ENCODE data around the gene KRTAP26-1. TPM values are rescaled to one million over a fixed set of nuclear protein-coding genes. Genes with fewer than 3 reads are reported as not detected.

The KRTAP26-1 gene
- not detected for total RNA-seq

- Mint-ChIP-seq H3K4me1 (ENCODE audit: low read depth) (no peaks in the 10 kb centered on the region), H3K27me3 (no peaks in the 10 kb centered on the region), H3K9me3 (no peaks in the 10 kb centered on the region), H3K36me3 (no peaks in the 10 kb centered on the region), H3K4me3 (no peak within 1 kb of the TSS), H3K27ac (no peak within 1 kb of the TSS)
- ChIA-PET POLR2A (no interaction called here), CTCF (no interaction called here)
- intact Hi-C loops (cut with micrococcal nuclease) = no loop called here
- no peak for DNase-seq
Measured at GRCh38 chr21:30320215-30320614, at the start of gene KRTAP26-1. TSS of gene KRTAP26-1 (minus strand) at chr21:30320315. CDS start at chr21:30320035, 280 bp downstream.

GRCh38 chr21:30355906-30356305 lies 35.8 kb upstream of the KRTAP26-1 start:
- H3K27me3 Mint-ChIP-seq = peaks cover 4% of the 10 kb centered on the region
- H3K9me3 Mint-ChIP-seq = no peaks in the 10 kb centered on the region
- ChIA-PET POLR2A (no interaction called here), CTCF (interaction anchor here (0.7 kb wide), 1 partner anchor 15 kb away, joined by 5 read pairs; no protein-coding TSS in a partner anchor)
- DNase-seq = no peak
- H3K4me1 Mint-ChIP-seq (ENCODE audit: low read depth) = no peaks in the 10 kb centered on the region
- no peaks in the 10 kb centered on the region for H3K36me3 Mint-ChIP-seq
- no peak overlapping the region for H3K27ac Mint-ChIP-seq
- no peak overlapping the region for H3K4me3 Mint-ChIP-seq
- intact Hi-C loops (cut with micrococcal nuclease) = no loop called here

- Mint-ChIP-seq H3K36me3 (no peaks in the 10 kb centered on the region), H3K27me3 (peaks cover 4% of the 10 kb centered on the region), H3K27ac (no peak overlapping the region), H3K4me3 (no peak overlapping the region), H3K9me3 (no peaks in the 10 kb centered on the region), H3K4me1 (ENCODE audit: low read depth) (no peaks in the 10 kb centered on the region)
- POLR2A ChIA-PET = no interaction called here
- no peak for DNase-seq
- intact Hi-C loops (cut with micrococcal nuclease) = no loop called here
- CTCF ChIA-PET = no interaction called here
Measured at GRCh38 chr21:30354308-30355005, 34.3 kb upstream of the KRTAP26-1 start.

GRCh38 chr21:30351534-30351933 lies 31.4 kb upstream of the KRTAP26-1 start:
- Mint-ChIP-seq H3K27me3 (peaks cover 4% of the 10 kb centered on the region), H3K36me3 (no peaks in the 10 kb centered on the region), H3K9me3 (no peaks in the 10 kb centered on the region), H3K4me3 (no peak overlapping the region), H3K27ac (no peak overlapping the region), H3K4me1 (ENCODE audit: low read depth) (no peaks in the 10 kb centered on the region)
- ChIA-PET CTCF (no interaction called here), POLR2A (no interaction called here)
- intact Hi-C loops (cut with micrococcal nuclease) = no loop called here
- DNase-seq = no peak

- ChIA-PET CTCF (interaction anchor here (1.1 kb wide), 1 partner anchor 10 kb away, joined by 3 read pairs; no protein-coding TSS in a partner anchor), POLR2A (no interaction called here)
- no peaks in the 10 kb centered on the region for H3K9me3 Mint-ChIP-seq
- no peaks in the 10 kb centered on the region for H3K4me1 Mint-ChIP-seq (ENCODE audit: low read depth)
- no peaks in the 10 kb centered on the region for H3K36me3 Mint-ChIP-seq
- DNase-seq = no peak
- intact Hi-C loops (cut with micrococcal nuclease) = no loop called here
- peaks cover 2% of the 10 kb centered on the region for H3K27me3 Mint-ChIP-seq
- H3K27ac Mint-ChIP-seq = no peak overlapping the region
- no peak overlapping the region for H3K4me3 Mint-ChIP-seq
Measured at GRCh38 chr21:30349572-30349971, 29.5 kb upstream of the KRTAP26-1 start.

- Mint-ChIP-seq H3K4me3 (no peak within 1 kb of the TSS), H3K36me3 (no peaks in the 10 kb centered on the region)
Measured at GRCh38 chr21:30348506-30348905, 28.4 kb upstream of the KRTAP26-1 start, which contains the start of gene KRTAP23-1. TSS of gene KRTAP23-1 (minus strand) at chr21:30348606. CDS start at chr21:30348606, 0 bp downstream.

GRCh38 chr21:30345014-30345413 lies 24.9 kb upstream of the KRTAP26-1 start:
- DNase-seq = no peak
- no peaks in the 10 kb centered on the region for H3K36me3 Mint-ChIP-seq
- intact Hi-C loops (cut with micrococcal nuclease) = no loop called here
- no peaks in the 10 kb centered on the region for H3K4me1 Mint-ChIP-seq (ENCODE audit: low read depth)
- no peak overlapping the region for H3K4me3 Mint-ChIP-seq
- ChIA-PET POLR2A (interaction anchor here (0.6 kb wide), 1 partner anchor 63 kb away, joined by 3 read pairs; no protein-coding TSS in a partner anchor), CTCF (interaction anchor here (1.1 kb wide), 1 partner anchor 89 kb away, joined by 3 read pairs; no protein-coding TSS in a partner anchor)
- H3K27me3 Mint-ChIP-seq = peaks cover 3% of the 10 kb centered on the region
- no peaks in the 10 kb centered on the region for H3K9me3 Mint-ChIP-seq
- H3K27ac Mint-ChIP-seq = no peak overlapping the region

More at GRCh38 chr21:30348506-30348905, 28.4 kb upstream of the KRTAP26-1 start, which contains the start of gene KRTAP23-1:
- POLR2A ChIA-PET = no interaction called here
- Mint-ChIP-seq H3K27me3 (peaks cover 2% of the 10 kb centered on the region), H3K4me1 (ENCODE audit: low read depth) (no peaks in the 10 kb centered on the region), H3K9me3 (no peaks in the 10 kb centered on the region), H3K27ac (no peak within 1 kb of the TSS)
- DNase-seq = no peak
- intact Hi-C loops (cut with micrococcal nuclease) = no loop called here
- CTCF ChIA-PET = no interaction called here

GRCh38 chr21:30340714-30341573 lies 20.8 kb upstream of the KRTAP26-1 start:
- Mint-ChIP-seq H3K4me1 (ENCODE audit: low read depth) (no peaks in the 10 kb centered on the region), H3K27ac (no peak overlapping the region), H3K36me3 (no peaks in the 10 kb centered on the region), H3K9me3 (no peaks in the 10 kb centered on the region), H3K4me3 (no peak overlapping the region), H3K27me3 (peaks cover 3% of the 10 kb centered on the region)
- ChIA-PET CTCF (interaction anchor here (0.6 to 2.6 kb wide), 5 partner anchors 10 to 190 kb away, joined by 3 to 6 read pairs (median 5); no protein-coding TSS in a partner anchor), POLR2A (no interaction called here)
- intact Hi-C loops (cut with micrococcal nuclease) = loop anchor here (1.0 to 2.0 kb wide), 2 partner anchors 68 to 745 kb away; no protein-coding TSS in a partner anchor
- DNase-seq = peak; percentile 37

GRCh38 chr21:30338717-30339116 lies 18.6 kb upstream of the KRTAP26-1 start:
- H3K36me3 Mint-ChIP-seq = no peaks in the 10 kb centered on the region
- no peak for DNase-seq
- ChIA-PET CTCF (no interaction called here), POLR2A (no interaction called here)
- H3K9me3 Mint-ChIP-seq = no peaks in the 10 kb centered on the region
- no peak overlapping the region for H3K27ac Mint-ChIP-seq
- intact Hi-C loops (cut with micrococcal nuclease) = no loop called here
- peaks cover 1% of the 10 kb centered on the region for H3K27me3 Mint-ChIP-seq
- no peak overlapping the region for H3K4me3 Mint-ChIP-seq
- no peaks in the 10 kb centered on the region for H3K4me1 Mint-ChIP-seq (ENCODE audit: low read depth)

GRCh38 chr21:30337772-30338171 lies 17.7 kb upstream of the KRTAP26-1 start:
- intact Hi-C loops (cut with micrococcal nuclease) = no loop called here
- Mint-ChIP-seq H3K4me1 (ENCODE audit: low read depth) (no peaks in the 10 kb centered on the region), H3K27ac (no peak overlapping the region), H3K27me3 (peaks cover 1% of the 10 kb centered on the region), H3K4me3 (no peak overlapping the region), H3K9me3 (no peaks in the 10 kb centered on the region), H3K36me3 (no peaks in the 10 kb centered on the region)
- no peak for DNase-seq
- ChIA-PET CTCF (interaction anchor here (0.6 kb wide), 1 partner anchor 454 kb away, joined by 4 read pairs; no protein-coding TSS in a partner anchor), POLR2A (interaction anchor here (0.6 kb wide), 2 partner anchors 123 to 936 kb away, joined by 5 to 6 read pairs; no protein-coding TSS in a partner anchor)

GRCh38 chr21:30337276-30337744 lies 17.2 kb upstream of the KRTAP26-1 start, which contains the start of gene KRTAP27-1:
TSS of gene KRTAP27-1 (minus strand) at chr21:30337694. CDS start at chr21:30337668, 26 bp downstream.
- no peak for DNase-seq
- Mint-ChIP-seq H3K4me3 (no peak within 1 kb of the TSS), H3K27ac (no peak within 1 kb of the TSS), H3K9me3 (no peaks in the 10 kb centered on the region), H3K4me1 (ENCODE audit: low read depth) (no peaks in the 10 kb centered on the region), H3K36me3 (no peaks in the 10 kb centered on the region), H3K27me3 (peaks cover 1% of the 10 kb centered on the region)
- intact Hi-C loops (cut with micrococcal nuclease) = no loop called here
- ChIA-PET CTCF (interaction anchor here (0.6 kb wide), 1 partner anchor 455 kb away, joined by 4 read pairs; no protein-coding TSS in a partner anchor), POLR2A (interaction anchor here (0.6 kb wide), 2 partner anchors 122 to 936 kb away, joined by 5 to 6 read pairs; no protein-coding TSS in a partner anchor)

GRCh38 chr21:30336596-30336995 lies 16.5 kb upstream of the KRTAP26-1 start:
- H3K27ac Mint-ChIP-seq = no peak overlapping the region
- no peaks in the 10 kb centered on the region for H3K9me3 Mint-ChIP-seq
- peaks cover 1% of the 10 kb centered on the region for H3K27me3 Mint-ChIP-seq
- no peaks in the 10 kb centered on the region for H3K36me3 Mint-ChIP-seq
- ChIA-PET POLR2A (no interaction called here), CTCF (no interaction called here)
- intact Hi-C loops (cut with micrococcal nuclease) = no loop called here
- H3K4me1 Mint-ChIP-seq (ENCODE audit: low read depth) = no peaks in the 10 kb centered on the region
- no peak overlapping the region for H3K4me3 Mint-ChIP-seq
- no peak for DNase-seq

Measured in activated CD4-positive, alpha-beta memory T cell treated with anti-CD3 and anti-CD28 coated beads for 36 hours (primary cell).